ENCODE data around the gene KISS1R. TPM values are rescaled to one million over a fixed set of nuclear protein-coding genes. Genes with fewer than 3 reads are reported as not detected.

The KISS1R gene
- total RNA-seq, 1 donor from 2014 or later: 0.92 TPM

GRCh38 chr19:911197-912033 lies 5.7 kb upstream of the KISS1R start:
- no peak for TF ChIP-seq CTCF (conservative IDR thresholded peaks at IDR 0.05; ENCODE audit: low read depth, low read length)
- H3K4me3 ChIP-seq (ENCODE audit: low read depth, low read length): peak overlapping the region; percentile 15
- no peak for DNase-seq (ENCODE audit: low read depth)

GRCh38 chr19:912181-913079 lies 4.7 kb upstream of the KISS1R start:
- DNase-seq (ENCODE audit: low read depth): no peak
- TF ChIP-seq CTCF (conservative IDR thresholded peaks at IDR 0.05; ENCODE audit: low read depth, low read length): no peak
- H3K4me3 ChIP-seq (ENCODE audit: low read depth, low read length): peak overlapping the region; percentile 88

GRCh38 chr19:913080-913748 lies 3.9 kb upstream of the KISS1R start, which contains the start of gene R3HDM4:
Gene R3HDM4, minus strand, starts transcription at chr19:913219. Its CDS starts 62 bp downstream, at chr19:913157.
- H3K4me3 ChIP-seq (ENCODE audit: low read depth, low read length): peak within 1 kb of the TSS; percentile 88
- no peak for DNase-seq (ENCODE audit: low read depth)
- no peak for TF ChIP-seq CTCF (conservative IDR thresholded peaks at IDR 0.05; ENCODE audit: low read depth, low read length)

GRCh38 chr19:916645-917322 lies 349 bp upstream of the KISS1R start:
- H3K4me3 ChIP-seq (ENCODE audit: low read depth, low read length): peak overlapping the region; percentile 21
- DNase-seq (ENCODE audit: low read depth): no peak
- TF ChIP-seq CTCF (conservative IDR thresholded peaks at IDR 0.05; ENCODE audit: low read depth, low read length): no peak

GRCh38 chr19:918152-918437 lies 962 bp downstream of the KISS1R start:
- no peak overlapping the region for H3K4me3 ChIP-seq (ENCODE audit: low read depth, low read length)
- DNase-seq (ENCODE audit: low read depth): no peak
- TF ChIP-seq CTCF (conservative IDR thresholded peaks at IDR 0.05; ENCODE audit: low read depth, low read length): no peak

GRCh38 chr19:918481-919198 lies 1.5 kb downstream of the KISS1R start:
- no peak overlapping the region for H3K4me3 ChIP-seq (ENCODE audit: low read depth, low read length)
- TF ChIP-seq CTCF (conservative IDR thresholded peaks at IDR 0.05; ENCODE audit: low read depth, low read length): no peak
- DNase-seq (ENCODE audit: low read depth): no peak
